H1 (cell line): ENCODE data around the gene GABRR2. TPM values are rescaled to one million over a fixed set of nuclear protein-coding genes. Genes with fewer than 3 reads are reported as not detected.
A peak's percentile ranks its signal among the peaks of the same experiment; 100 is the strongest.

ENCODE experiments used
- CTCF ChIA-PET: fragments of 300-600 bp; sonication (Branson Sonifier 250); formaldehyde crosslinking; loops from one replicate; lab custom pipeline; 2021; ENCODE audit not compliant: partially characterized antibody; lab: Charles Lee
- POLR2A ChIA-PET: fragments of 300-600 bp; sonication (Branson Sonifier 250); formaldehyde crosslinking; loops from one replicate; lab custom pipeline; 2021; ENCODE audit warnings: inconsistent platforms; ENCODE audit not compliant: partially characterized antibody; lab: Charles Lee
- DNase-seq, 2 experiments: peaks; one replicate each; pipeline versions ENCODE4 v3.0.0 to v3.0.0-alpha.2; 2010 to 2022; ENCODE audit warnings: low spot score in 2 of 2, low read depth in 1 of 2, mixed read lengths in 1 of 2
- FAIRE-seq: peaks from 2 replicates; lab custom pipeline; 2011; peaks lifted over from hg19 to GRCh38; lab: Jason Lieb, UNC
- H2AFZ ChIP-seq: 2 replicates; pipeline ENCODE4 v1.8.1; 2012; ENCODE audit warnings: low read length, inconsistent platforms
- H2AK5ac ChIP-seq: 2 replicates; pipeline ENCODE4 v1.6.1; 2013; ENCODE audit warnings: low read depth, low read length
- H2BK120ac ChIP-seq: replicated peaks from 2 replicates; pipeline ENCODE3; 2013; ENCODE audit warnings: low read depth, low read length, inconsistent platforms
- H2BK12ac ChIP-seq: 2 replicates; pipeline ENCODE4 v1.6.1; 2013; ENCODE audit warnings: low read depth, low read length
- H2BK15ac ChIP-seq: 2 replicates; pipeline ENCODE4 v1.6.1; 2013; ENCODE audit warnings: low read length
- H2BK20ac ChIP-seq: 2 replicates; pipeline ENCODE4 v1.6.1; 2013; ENCODE audit warnings: low read length
- H2BK5ac ChIP-seq: 2 replicates; pipeline ENCODE4 v1.6.1; 2013; ENCODE audit warnings: low read depth, low read length
- H3K14ac ChIP-seq: 2 replicates; pipeline ENCODE4 v1.6.1; 2013; ENCODE audit warnings: inconsistent platforms; ENCODE audit not compliant: insufficient read length
- H3K18ac ChIP-seq: 2 replicates; pipeline ENCODE4 v1.6.1; 2013; ENCODE audit warnings: low read length; ENCODE audit errors: extremely low read depth
- H3K23ac ChIP-seq: 2 replicates; pipeline ENCODE4 v1.6.1; 2013; ENCODE audit warnings: inconsistent platforms; ENCODE audit not compliant: insufficient read length
- H3K23me2 ChIP-seq: 2 replicates; pipeline ENCODE4 v1.6.1; 2013; ENCODE audit warnings: low read depth, low read length
- H3K27ac ChIP-seq: 2 replicates; pipeline ENCODE4 v1.6.1; 2011; ENCODE audit warnings: low read depth, low read length, inconsistent platforms
- H3K27me3 ChIP-seq, 4 experiments: replicated peaks in 1 of 4; 1 replicate in 1 of 4; 2 replicates in 3 of 4; pipeline versions ENCODE4 v1.6.1 to v1.8.1; 2011 to 2013; ENCODE audit warnings: low read length in 3 of 4, mild to moderate bottlenecking in 3 of 4, inconsistent platforms in 2 of 4, mixed read lengths in 2 of 4, moderate library complexity in 1 of 4; ENCODE audit not compliant: control insufficient read depth in 3 of 4, insufficient read depth in 3 of 4; ENCODE audit errors: extremely low read depth in 1 of 4
- H3K36me3 ChIP-seq, 4 experiments: 2 replicates each; pipeline versions ENCODE4 v1.6.1 to v1.8.1; 2011 to 2013; ENCODE audit warnings: mild to moderate bottlenecking in 4 of 4, low read length in 3 of 4, moderate library complexity in 2 of 4, control low read depth in 1 of 4, inconsistent platforms in 1 of 4; ENCODE audit not compliant: insufficient read depth in 4 of 4, control insufficient read depth in 2 of 4
- H3K4ac ChIP-seq: replicated peaks from 2 replicates; pipeline ENCODE3; 2013; ENCODE audit warnings: low read length, low read depth, mixed read lengths, inconsistent platforms; ENCODE audit not compliant: insufficient read length
- H3K4me1 ChIP-seq, 4 experiments: replicated peaks in 1 of 4; 1 replicate in 1 of 4; 2 replicates in 3 of 4; pipeline versions ENCODE4 v1.6.1 to v1.8.1; 2011 to 2013; ENCODE audit warnings: low read length in 3 of 4, inconsistent platforms in 2 of 4, mixed read lengths in 1 of 4; ENCODE audit not compliant: insufficient read depth in 4 of 4, control insufficient read depth in 3 of 4
- H3K4me2 ChIP-seq, 2 experiments: 2 replicates each; pipeline versions ENCODE4 v1.6.1 to v1.8.1; 2011 to 2013; ENCODE audit warnings: low read depth in 2 of 2, low read length in 2 of 2, control low read depth in 1 of 2, inconsistent platforms in 1 of 2, mild to moderate bottlenecking in 1 of 2; ENCODE audit not compliant: insufficient read depth in 1 of 2
- H3K4me3 ChIP-seq, 4 experiments: fragments of 200-600, 300-600 bp in 1 of 4; sonication (generic), shearing (Covaris generic), sonication (Bioruptor Twin) in 1 of 4; 2 replicates each; pipeline versions ENCODE4 v1.5.1 to v1.8.1; 2011 to 2016; ENCODE audit warnings: low read length in 4 of 4, low read depth in 3 of 4, control low read depth in 2 of 4, inconsistent platforms in 2 of 4, mild to moderate bottlenecking in 2 of 4, mixed read lengths in 1 of 4, moderate library complexity in 1 of 4; ENCODE audit not compliant: insufficient read depth in 2 of 4; ENCODE audit errors: extremely low read depth in 1 of 4
- H3K56ac ChIP-seq: replicated peaks from 2 replicates; pipeline ENCODE3; 2013; ENCODE audit warnings: low read depth, mild to moderate bottlenecking, mixed read lengths, low read length, inconsistent platforms; ENCODE audit not compliant: insufficient read length
- H3K79me1 ChIP-seq: 2 replicates; pipeline ENCODE4 v1.6.1; 2013; ENCODE audit warnings: low read depth, low read length, control low read depth
- H3K79me2 ChIP-seq, 2 experiments: 2 replicates each; pipeline versions ENCODE4 v1.6.1 to v1.8.1; 2012 to 2013; ENCODE audit warnings: low read length in 2 of 2, mild to moderate bottlenecking in 2 of 2, inconsistent platforms in 1 of 2; ENCODE audit not compliant: insufficient read depth in 2 of 2, control insufficient read depth in 1 of 2
- H3K9ac ChIP-seq, 4 experiments: replicated peaks in 1 of 4; 1 replicate in 1 of 4; 2 replicates in 3 of 4; pipeline versions ENCODE4 v1.6.1 to v1.8.1; 2011 to 2013; ENCODE audit warnings: low read depth in 3 of 4, low read length in 3 of 4, control low read depth in 2 of 4, mild to moderate bottlenecking in 2 of 4, moderate library complexity in 2 of 4, inconsistent platforms in 1 of 4; ENCODE audit errors: extremely low read depth in 1 of 4
- H3K9me3 ChIP-seq, 2 experiments: 2 replicates each; pipeline versions ENCODE4 v1.6.1 to v1.8.1; 2012 to 2013; ENCODE audit warnings: mild to moderate bottlenecking in 2 of 2, moderate library complexity in 2 of 2, control low read depth in 1 of 2, inconsistent platforms in 1 of 2, low read depth in 1 of 2, low read length in 1 of 2, mixed read lengths in 1 of 2; ENCODE audit not compliant: insufficient read depth in 2 of 2
- H4K20me1 ChIP-seq, 2 experiments: replicated peaks in 1 of 2; 2 replicates each; pipeline versions ENCODE3 to v1.8.1; 2011 to 2013; ENCODE audit warnings: inconsistent platforms in 2 of 2, low read length in 2 of 2, mild to moderate bottlenecking in 1 of 2; ENCODE audit not compliant: insufficient read depth in 2 of 2, control insufficient read depth in 1 of 2
- H4K5ac ChIP-seq: 2 replicates; pipeline ENCODE4 v1.6.1; 2013; ENCODE audit warnings: low read length, low read depth, mixed read lengths, inconsistent platforms; ENCODE audit not compliant: insufficient read length
- H4K8ac ChIP-seq: 2 replicates; pipeline ENCODE4 v1.8.0; 2013; ENCODE audit warnings: mild to moderate bottlenecking, moderate library complexity, low read length, inconsistent platforms; ENCODE audit not compliant: insufficient read depth; ENCODE audit errors: extremely low read depth
- H4K91ac ChIP-seq: replicated peaks from 2 replicates; pipeline ENCODE3; 2013; ENCODE audit warnings: low read length, mixed read lengths, inconsistent platforms; ENCODE audit not compliant: insufficient read length
- ASH2L ChIP-seq: fragments of 200-600, 300-600 bp; sonication (generic); IDR thresholded peaks from one replicate; pipeline ENCODE4 v1.7.1; 2017; ENCODE audit warnings: low read length
- CEBPB ChIP-seq: IDR thresholded peaks from 2 replicates; pipeline ENCODE4 v1.6.1; 2012; ENCODE audit warnings: low read depth, low read length
- FOSL1 ChIP-seq: IDR thresholded peaks from 2 replicates; pipeline ENCODE4 v1.6.1; 2011; ENCODE audit warnings: mild to moderate bottlenecking, low read depth, low read length, moderate library complexity; ENCODE audit not compliant: insufficient read depth
- HDAC6 ChIP-seq: IDR thresholded peaks from one replicate; pipeline ENCODE4 v1.7.1; 2012; ENCODE audit warnings: low read depth, mild to moderate bottlenecking, inconsistent platforms, low read length, moderate library complexity
- POLR2A ChIP-seq, 2 experiments: IDR thresholded peaks; 1 replicate in 1 of 2; 2 replicates in 1 of 2; pipeline ENCODE4 v1.6.1; 2011; ENCODE audit warnings: low read depth in 2 of 2, low read length in 2 of 2, mild to moderate bottlenecking in 2 of 2; ENCODE audit errors: control extremely low read depth in 1 of 2
- POLR2AphosphoS5 ChIP-seq: IDR thresholded peaks from 2 replicates; pipeline ENCODE4 v1.6.1; 2011; ENCODE audit warnings: low read depth, low read length
- SIN3A ChIP-seq, 2 experiments: IDR thresholded peaks in 1 of 2; conservative IDR thresholded peaks in 1 of 2; 2 replicates each; pipeline ENCODE4 v1.6.1; 2011 to 2012; ENCODE audit warnings: low read length in 2 of 2, improper control_type of control experiment in 1 of 2, low read depth in 1 of 2, mild to moderate bottlenecking in 1 of 2
- SP2 ChIP-seq: IDR thresholded peaks from 2 replicates; pipeline ENCODE4 v1.6.1; 2012; ENCODE audit warnings: mild to moderate bottlenecking, low read length, inconsistent platforms
- SUZ12 ChIP-seq: fragments of 200-600 bp; sonication (generic); IDR thresholded peaks from 2 replicates; pipeline ENCODE4 v1.6.1; 2012; ENCODE audit warnings: mild to moderate bottlenecking, inconsistent platforms, low read length, moderate library complexity, mixed read lengths
- ZNF274 ChIP-seq: IDR thresholded peaks from 2 replicates; pipeline ENCODE4 v1.7.0; 2012; ENCODE audit warnings: low read length, borderline replicate concordance; ENCODE audit errors: extremely low read depth
- WGBS, 2 experiments: shearing (Covaris generic) in 1 of 2; methylation state at CpG; one replicate each; pipeline versions ENCODE4 v1.1.6 to v1.1.7; 2013 to 2015; ENCODE audit warnings: low lambda C conversion rate in 2 of 2, mixed read lengths in 2 of 2, inconsistent platforms in 1 of 2, low coverage in 1 of 2, missing lambda C conversion rate in 1 of 2; ENCODE audit not compliant: insufficient replicate concordance in 2 of 2, insufficient coverage in 1 of 2, insufficient read length in 1 of 2; ENCODE audit errors: extremely low coverage in 1 of 2, missing lambda C conversion rate in 1 of 2; 5-methylcytosine and 5-hydroxymethylcytosine counted together
- polyA plus RNA-seq, 7 experiments: library from polyadenylated mRNA; depleted of rRNA in 3 of 7; stranded (reverse) in 5 of 7; unstranded in 2 of 7; fragments of >200 nt in 5 of 7; fragments of 200-250 nt in 2 of 7; gene quantifications; 1 replicate in 5 of 7; 2 replicates in 1 of 7; 4 replicates in 1 of 7; pipeline versions ENCODE4 v1.2.1 to v1.2.3, GENCODE V29; 2011 to 2013; ENCODE audit warnings: missing spikeins in 2 of 7, mixed read lengths in 2 of 7
- total RNA-seq: library from RNA; stranded (reverse); fragmentation: NEBNext Ultra II Directional; extraction: Animal tissue kit (Norgen Biotek cat#: 25700); gene quantifications from 2 replicates; pipeline ENCODE4 v1.2.1, GENCODE V29; 2021
- TF ChIP-seq, protein P1 (sequence below): IDR thresholded peaks from 2 replicates; pipeline ENCODE4 v1.6.1; 2012; ENCODE audit warnings: inconsistent platforms

Gene GABRR2
- total and polyA plus RNA-seq, 2 of the 8 experiments (the other 6 are each of a cell fraction or from before 2014, with no cell fraction given), result not detected

DNA sequence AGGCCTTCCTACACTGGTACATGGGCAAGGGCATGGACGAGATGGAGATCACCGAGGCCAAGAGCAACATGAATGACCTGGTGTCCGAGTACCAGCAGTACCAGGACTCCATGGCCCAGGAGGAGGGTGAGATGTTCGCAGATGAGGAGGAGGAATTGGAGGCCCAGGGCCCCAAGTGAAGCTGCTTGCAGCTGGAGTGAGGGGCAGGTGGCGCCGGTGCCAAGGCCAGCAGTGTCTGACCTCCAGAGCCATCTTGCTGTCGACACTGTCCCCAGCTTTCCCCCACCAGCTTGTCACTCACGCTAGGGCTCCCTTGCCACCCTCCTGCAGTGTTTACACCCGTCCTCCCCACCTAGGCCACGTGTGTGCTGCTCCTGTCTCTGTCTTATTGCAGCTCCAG is 12.2 kb downstream of the GABRR2 start:
- no peak for DNase-seq
- H3K4me2 ChIP-seq, result no peak overlapping the region
- no peak for FAIRE-seq
- H3K4me1 ChIP-seq, result peaks cover 0 to 6% (median 0%) of the 10 kb centered on the region in 4 experiments; a peak in 3 of 7 replicates
- no peaks in the 10 kb centered on the region for H3K79me1 ChIP-seq
- H3K18ac ChIP-seq, result no peak overlapping the region
- ChIA-PET POLR2A (interaction anchor here (1.5 kb wide), 1 partner anchor 58 kb away, joined by 3 read pairs; no protein-coding TSS in a partner anchor), CTCF (interaction anchor here (0.6 to 4.2 kb wide), 9 partner anchors 9 to 180 kb away, joined by 3 to 20 read pairs (median 10); no protein-coding TSS in a partner anchor)
- no peak overlapping the region for H3K23ac ChIP-seq
- no peak overlapping the region for H4K5ac ChIP-seq
- no peak overlapping the region for H4K8ac ChIP-seq
- H2AFZ ChIP-seq, result no peak overlapping the region
- H3K9ac ChIP-seq, result no peak overlapping the region
- H2BK12ac ChIP-seq, result 0 out of 2 replicates have a peak overlapping the region, but pooled peaks have one; percentile 9
- H3K14ac ChIP-seq, result no peak overlapping the region
- H3K79me2 ChIP-seq, result no peaks in the 10 kb centered on the region
- no peaks in the 10 kb centered on the region; a peak in 1 of 4 replicates for H3K9me3 ChIP-seq
- H3K27ac ChIP-seq, result no peak overlapping the region
- H3K23me2 ChIP-seq, result no peaks in the 10 kb centered on the region
- TF ChIP-seq POLR2A (IDR thresholded peaks at IDR 0.05; ENCODE audit: control extremely low read depth in 1 of 2, low read depth in 2 of 2, low read length in 2 of 2), result no peak
- TF ChIP-seq CEBPB, result no peak
- no peak for TF ChIP-seq ZNF274
- TF ChIP-seq SP2, result no peak
- no peak for TF ChIP-seq ASH2L
- TF ChIP-seq FOSL1, result no peak
- TF ChIP-seq, protein P1, sequence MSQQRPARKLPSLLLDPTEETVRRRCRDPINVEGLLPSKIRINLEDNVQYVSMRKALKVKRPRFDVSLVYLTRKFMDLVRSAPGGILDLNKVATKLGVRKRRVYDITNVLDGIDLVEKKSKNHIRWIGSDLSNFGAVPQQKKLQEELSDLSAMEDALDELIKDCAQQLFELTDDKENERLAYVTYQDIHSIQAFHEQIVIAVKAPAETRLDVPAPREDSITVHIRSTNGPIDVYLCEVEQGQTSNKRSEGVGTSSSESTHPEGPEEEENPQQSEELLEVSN, result no peak
- no peak for TF ChIP-seq HDAC6
- no peak for TF ChIP-seq POLR2AphosphoS5
- no peak for TF ChIP-seq SUZ12
- TF ChIP-seq SIN3A (conservative IDR thresholded peaks at IDR 0.05 in 1 of 2, IDR thresholded peaks at IDR 0.05 in 1 of 2; ENCODE audit: low read depth in 1 of 2, low read length in 2 of 2), result no peak
- no peaks in the 10 kb centered on the region for H3K27me3 ChIP-seq
- no peak overlapping the region for H2BK5ac ChIP-seq
- WGBS, 2 experiments, result 94% methylated on average over 10 of the region's 10 CpGs; no CpG with 5 or more reads in 1 of the 2 experiments
- H2BK15ac ChIP-seq, result no peak overlapping the region
- no peaks in the 10 kb centered on the region for H4K20me1 ChIP-seq
- no peak overlapping the region for H2BK120ac ChIP-seq
- H2BK20ac ChIP-seq, result no peak overlapping the region
- H3K4ac ChIP-seq, result no peak overlapping the region
- H3K56ac ChIP-seq, result no peak overlapping the region
- H3K4me3 ChIP-seq, result no peak overlapping the region
- no peaks in the 10 kb centered on the region for H3K36me3 ChIP-seq
- H2AK5ac ChIP-seq, result no peak overlapping the region
- no peak overlapping the region for H4K91ac ChIP-seq
